Activated T-cell treated with anti-CD3 and anti-CD28 coated beads, Interleukin-2, amount 50 U/mL, for 72 hours (primary cell): ENCODE measurements around the gene CNGB1. TPM values are rescaled to one million over a fixed set of nuclear protein-coding genes. Genes with fewer than 3 reads are reported as not detected.
"Not testable (repeated sequence)": the region's sequence is repeated elsewhere in the genome, so short reads cannot be mapped to it uniquely, and the experiment has no call there.

ENCODE experiments used
- ATAC-seq, 2 donors: fragments of 150-1000 bp; cut with Tn5 transposase; replicated peaks in 1 of 2; 2 replicates each; pipeline ENCODE4 v1.10.0; 2021; ENCODE audit warnings: moderate library complexity in 2 of 2, mild to moderate bottlenecking in 1 of 2
- DNase-seq, 2 donors: peaks; one replicate each; pipeline ENCODE4 v3.0.0; 2021 to 2022; ENCODE audit warnings: mixed read lengths in 1 of 2
- H3K27ac Mint-ChIP-seq: one replicate; pipeline ENCODE4 v1.8.0; 2022; ENCODE audit warnings: mild to moderate bottlenecking, moderate library complexity, mixed read lengths
- H3K27me3 Mint-ChIP-seq: one replicate; pipeline ENCODE4 v1.8.0; 2022; ENCODE audit warnings: low read depth, mixed read lengths
- H3K36me3 Mint-ChIP-seq, 2 donors: one replicate each; pipeline ENCODE4 v1.8.0; 2022; ENCODE audit warnings: mixed read lengths in 2 of 2, mild to moderate bottlenecking in 1 of 2; ENCODE audit not compliant: insufficient read depth in 2 of 2
- H3K4me1 Mint-ChIP-seq: one replicate; pipeline ENCODE4 v1.8.0; 2022; ENCODE audit warnings: low read depth, mixed read lengths
- H3K4me3 Mint-ChIP-seq, 2 donors: one replicate each; pipeline ENCODE4 v1.8.0; 2022; ENCODE audit warnings: mild to moderate bottlenecking in 2 of 2, mixed read lengths in 2 of 2, moderate library complexity in 2 of 2
- H3K9me3 Mint-ChIP-seq, 2 donors: one replicate each; pipeline ENCODE4 v1.8.0; 2022; ENCODE audit warnings: mixed read lengths in 2 of 2
- total RNA-seq, 2 donors: library from RNA; stranded (reverse); gene quantifications; one replicate each; pipeline ENCODE4 v1.2.3, GENCODE V29; 2022

CNGB1 gene
- total RNA-seq, 2 donors from 2014 or later = not detected

GRCh38 chr16:57844416-57845030 is 126.4 kb downstream of the CNGB1 start:
- no peak for ATAC-seq
- no peak overlapping the region for H3K4me3 Mint-ChIP-seq

DNA sequence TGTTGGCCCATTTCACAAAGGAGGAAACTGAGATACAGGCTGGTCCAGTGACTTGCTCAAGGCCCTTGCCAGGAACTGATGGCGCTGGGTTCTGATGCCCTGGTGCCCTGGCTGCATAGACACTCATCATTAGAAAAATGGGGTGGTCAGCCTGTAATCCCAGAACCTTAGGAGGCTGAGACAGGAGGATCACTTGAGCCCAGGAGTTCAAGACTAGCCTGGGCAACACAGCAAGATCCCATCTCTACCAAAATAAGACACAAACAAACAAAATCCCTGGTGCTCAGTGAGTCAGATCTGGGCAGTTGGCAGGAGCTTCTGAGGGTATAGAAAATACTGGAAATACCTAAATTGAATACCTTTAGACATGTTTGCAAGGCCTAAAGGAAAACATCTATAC is 127.5 kb downstream of the CNGB1 start:
- ATAC-seq (no peak), DNase-seq (no peak)
- Mint-ChIP-seq H3K4me1 (peaks cover 11% of the 10 kb centered on the region), H3K27me3 (no peaks in the 10 kb centered on the region), H3K4me3 (no peak overlapping the region), H3K27ac (no peak overlapping the region), H3K9me3 (no peaks in the 10 kb centered on the region), H3K36me3 (no peaks in the 10 kb centered on the region)

More at GRCh38 chr16:57844416-57845030, 126.4 kb downstream of the CNGB1 start:
- Mint-ChIP-seq H3K4me1 (peaks cover 11% of the 10 kb centered on the region), H3K27me3 (no peaks in the 10 kb centered on the region), H3K9me3 (no peaks in the 10 kb centered on the region), H3K36me3 (no peaks in the 10 kb centered on the region), H3K27ac (no peak overlapping the region)
- DNase-seq = no peak

DNA sequence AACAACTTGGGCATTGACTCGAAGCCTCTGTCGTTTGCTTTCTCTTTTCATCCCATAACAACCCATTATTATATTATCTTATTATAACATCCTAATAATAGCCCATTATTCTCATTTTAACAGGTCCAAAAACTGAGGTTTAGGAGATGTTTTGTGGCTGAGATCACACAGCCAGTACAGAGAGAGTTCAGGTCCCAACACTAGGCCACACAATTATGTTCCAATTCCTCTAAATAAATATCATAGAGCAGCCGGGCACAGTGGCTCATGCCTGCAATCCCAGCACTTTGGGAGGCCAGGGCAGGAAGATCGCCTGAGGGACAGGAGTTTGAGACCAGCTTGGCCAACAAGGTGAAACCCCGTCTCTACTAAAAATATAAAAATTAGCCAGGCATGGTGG is 128.3 kb downstream of the CNGB1 start:
- Mint-ChIP-seq H3K9me3 (no peaks in the 10 kb centered on the region), H3K36me3 (no peaks in the 10 kb centered on the region), H3K27ac (no peak overlapping the region), H3K4me3 (no peak overlapping the region), H3K27me3 (no peaks in the 10 kb centered on the region), H3K4me1 (peaks cover 11% of the 10 kb centered on the region)
- ATAC-seq = no peak
- DNase-seq = no peak

- Mint-ChIP-seq H3K4me3 (no peak overlapping the region), H3K9me3 (no peaks in the 10 kb centered on the region), H3K36me3 (no peaks in the 10 kb centered on the region), H3K27ac (no peak overlapping the region), H3K27me3 (no peaks in the 10 kb centered on the region), H3K4me1 (peaks cover 4% of the 10 kb centered on the region)
- no peak for DNase-seq
- ATAC-seq = no peak
These were observed 130.1 kb downstream of the CNGB1 start for GRCh38 chr16:57840833-57841232.

GRCh38 chr16:57838161-57838560 is 132.8 kb downstream of the CNGB1 start:
- Mint-ChIP-seq H3K27me3 (no peaks in the 10 kb centered on the region), H3K4me3 (no peak overlapping the region), H3K9me3 (no peaks in the 10 kb centered on the region), H3K27ac (no peak overlapping the region), H3K4me1 (no peaks in the 10 kb centered on the region), H3K36me3 (no peaks in the 10 kb centered on the region)
- DNase-seq = no peak
- no peak for ATAC-seq

- no peaks in the 10 kb centered on the region for H3K27me3 Mint-ChIP-seq
- H3K9me3 Mint-ChIP-seq = no peaks in the 10 kb centered on the region
- H3K36me3 Mint-ChIP-seq = no peaks in the 10 kb centered on the region
- no peaks in the 10 kb centered on the region for H3K4me1 Mint-ChIP-seq
- no peak overlapping the region for H3K27ac Mint-ChIP-seq
- DNase-seq (no peak), ATAC-seq (no peak)
- no peak overlapping the region for H3K4me3 Mint-ChIP-seq
These were observed 133.4 kb downstream of the CNGB1 start for GRCh38 chr16:57837305-57838125.

DNA sequence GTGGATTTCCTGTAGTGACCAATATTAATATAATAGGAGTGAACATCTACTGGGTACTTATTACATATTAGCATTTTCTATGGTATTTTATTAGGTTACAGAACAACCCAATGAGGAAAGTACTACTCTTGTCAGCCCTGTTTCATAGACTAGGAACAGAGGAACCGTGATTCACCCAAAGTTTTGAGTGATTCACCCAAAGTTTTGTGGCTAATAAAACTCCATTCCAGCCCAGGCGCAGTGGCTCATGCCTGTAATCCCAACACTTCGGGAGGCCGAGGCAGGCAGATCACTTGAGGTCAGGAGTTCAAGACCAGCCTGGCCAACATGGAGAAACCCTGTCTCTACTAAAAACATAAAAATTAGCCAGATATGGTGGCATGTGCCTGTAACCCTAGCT is 135.5 kb downstream of the CNGB1 start:
- ATAC-seq, H3K4me3 Mint-ChIP-seq, H3K9me3 Mint-ChIP-seq, H3K27me3 Mint-ChIP-seq, H3K4me1 Mint-ChIP-seq, H3K36me3 Mint-ChIP-seq, H3K27ac Mint-ChIP-seq, DNase-seq: not testable (repeated sequence)

DNA sequence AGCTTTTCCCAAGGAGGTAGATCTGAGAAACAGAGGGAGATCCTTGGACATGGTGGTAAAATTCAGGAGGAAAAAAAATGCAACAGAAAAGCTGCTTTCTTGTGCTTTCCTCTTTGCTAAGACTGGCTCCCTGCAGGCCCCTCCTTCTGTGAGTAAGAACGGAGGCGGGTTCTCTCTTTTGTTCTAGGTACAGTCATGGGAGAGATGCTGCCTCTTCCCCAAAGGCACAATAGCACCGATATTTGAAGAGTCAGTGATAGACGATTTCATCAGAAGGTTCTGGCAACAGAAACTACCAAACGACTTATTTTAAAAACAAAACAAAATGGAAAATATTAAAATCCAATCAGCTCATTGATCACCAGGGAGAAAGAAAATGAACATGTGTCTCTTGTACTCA is 136.0 kb downstream of the CNGB1 start:
- no peaks in the 10 kb centered on the region for H3K9me3 Mint-ChIP-seq
- H3K4me1 Mint-ChIP-seq = no peaks in the 10 kb centered on the region
- no peaks in the 10 kb centered on the region for H3K36me3 Mint-ChIP-seq
- ATAC-seq = no peak
- no peak overlapping the region for H3K27ac Mint-ChIP-seq
- DNase-seq = no peak
- no peak overlapping the region for H3K4me3 Mint-ChIP-seq
- no peaks in the 10 kb centered on the region for H3K27me3 Mint-ChIP-seq

Other genes with a start within 250 kb of the CNGB1 start
- gene KATNB1, start 235.4 kb downstream of the CNGB1 start, total RNA-seq = 10 to 100 TPM; 23.2 to 31.3 TPM
- gene KIFC3, start 168.6 kb downstream of the CNGB1 start, total RNA-seq = 1 to 10 TPM; 1.3 to 1.5 TPM
- 10 to 100 TPM; 12.0 to 12.7 TPM for gene ZNF319, start 29.5 kb upstream of the CNGB1 start, total RNA-seq
- gene USB1, start 30.3 kb upstream of the CNGB1 start, total RNA-seq = 10 to 100 TPM; 38.9 to 45.0 TPM
- gene MMP15, start 54.6 kb upstream of the CNGB1 start, total RNA-seq = under 1 TPM; 0.76 to 0.84 TPM
- 10 to 100 TPM; 37.6 to 42.4 TPM for gene CFAP20, start 158.3 kb upstream of the CNGB1 start, total RNA-seq
- 100 to 1,000 TPM; 121 to 133 TPM for gene CSNK2A2, start 227.0 kb upstream of the CNGB1 start, total RNA-seq